Trophoblast cell (in vitro differentiated cells and primary cell): ENCODE data around the gene CELA2A.
"Not testable (repeated sequence)": the region's sequence is repeated elsewhere in the genome, so short reads cannot be mapped to it uniquely, and the experiment has no call there.

Source experiments
- DNase-seq, 2 donors: peaks; one replicate each; pipeline ENCODE4 v3.0.0-alpha.2; 2016
- H2AFZ ChIP-seq: 2 replicates; pipeline ENCODE4 v1.6.1; 2013; ENCODE audit warnings: low read length, moderate library complexity, mild to moderate bottlenecking; ENCODE audit not compliant: insufficient read depth, poor library complexity
- H2AK5ac ChIP-seq: 2 replicates; pipeline ENCODE4 v1.6.1; 2013; ENCODE audit warnings: mild to moderate bottlenecking, low read length
- H2BK120ac ChIP-seq: 2 replicates; pipeline ENCODE4 v1.6.1; 2013; ENCODE audit warnings: low read length, mild to moderate bottlenecking, moderate library complexity; ENCODE audit not compliant: insufficient read depth, poor library complexity
- H2BK12ac ChIP-seq: 2 replicates; pipeline ENCODE4 v1.6.1; 2013; ENCODE audit warnings: mild to moderate bottlenecking, low read length, moderate library complexity
- H2BK5ac ChIP-seq: 2 replicates; pipeline ENCODE4 v1.6.1; 2013; ENCODE audit warnings: low read length, low read depth, moderate library complexity, mild to moderate bottlenecking; ENCODE audit not compliant: poor library complexity
- H3K14ac ChIP-seq: 2 replicates; pipeline ENCODE4 v1.6.1; 2013; ENCODE audit warnings: mild to moderate bottlenecking, low read length
- H3K18ac ChIP-seq: 2 replicates; pipeline ENCODE4 v1.6.1; 2013; ENCODE audit warnings: mild to moderate bottlenecking, low read length
- H3K23ac ChIP-seq: 2 replicates; pipeline ENCODE4 v1.6.1; 2013; ENCODE audit warnings: low read length
- H3K27ac ChIP-seq: 2 replicates; pipeline ENCODE4 v1.5.1; 2013; ENCODE audit warnings: low read depth, mild to moderate bottlenecking, inconsistent platforms, low read length, moderate library complexity
- H3K27me3 ChIP-seq: 2 replicates; pipeline ENCODE4 v1.6.1; 2013; ENCODE audit warnings: inconsistent platforms, mild to moderate bottlenecking, low read length, moderate library complexity; ENCODE audit not compliant: insufficient read depth
- H3K36me3 ChIP-seq, 2 experiments: 1 replicate in 1 of 2; 2 replicates in 1 of 2; pipeline ENCODE4 v1.6.1; 2013; ENCODE audit warnings: low read length in 2 of 2, mild to moderate bottlenecking in 2 of 2, moderate library complexity in 1 of 2; ENCODE audit not compliant: insufficient read depth in 2 of 2, control insufficient read depth in 1 of 2
- H3K4ac ChIP-seq: 2 replicates; pipeline ENCODE4 v1.6.1; 2013; ENCODE audit warnings: low read depth, mild to moderate bottlenecking, low read length, moderate library complexity
- H3K4me1 ChIP-seq, 2 experiments: 1 replicate in 1 of 2; 2 replicates in 1 of 2; pipeline ENCODE4 v1.6.1; 2013; ENCODE audit warnings: low read length in 2 of 2, mild to moderate bottlenecking in 2 of 2, moderate library complexity in 1 of 2; ENCODE audit not compliant: insufficient read depth in 2 of 2, control insufficient read depth in 1 of 2
- H3K4me2 ChIP-seq: 2 replicates; pipeline ENCODE4 v1.6.1; 2013; ENCODE audit warnings: inconsistent platforms, mild to moderate bottlenecking, low read length, moderate library complexity
- H3K4me3 ChIP-seq: 2 replicates; pipeline ENCODE4 v1.5.1; 2013; ENCODE audit warnings: mild to moderate bottlenecking, low read depth, low read length, inconsistent platforms
- H3K79me1 ChIP-seq: one replicate; pipeline ENCODE4 v1.6.1; 2013; ENCODE audit warnings: low read length
- H3K79me2 ChIP-seq: 2 replicates; pipeline ENCODE4 v1.6.1; 2013; ENCODE audit warnings: low read length, mild to moderate bottlenecking; ENCODE audit not compliant: control insufficient read depth, insufficient read depth, poor library complexity
- H3K9ac ChIP-seq: 2 replicates; pipeline ENCODE4 v1.6.1; 2013; ENCODE audit warnings: mild to moderate bottlenecking, low read length
- H3K9me3 ChIP-seq: 2 replicates; pipeline ENCODE4 v1.6.1; 2013; ENCODE audit warnings: low read depth, mild to moderate bottlenecking, control low read depth, inconsistent platforms, low read length; ENCODE audit not compliant: insufficient read depth
- H4K12ac ChIP-seq: 2 replicates; pipeline ENCODE4 v1.6.1; 2013; ENCODE audit warnings: low read depth, mild to moderate bottlenecking, low read length, moderate library complexity
- H4K8ac ChIP-seq: 2 replicates; pipeline ENCODE4 v1.6.1; 2013; ENCODE audit warnings: low read depth, mild to moderate bottlenecking, low read length, moderate library complexity
- H4K91ac ChIP-seq: one replicate; pipeline ENCODE4 v1.6.1; 2013; ENCODE audit warnings: low read depth, mild to moderate bottlenecking, low read length, moderate library complexity
- WGBS: extraction: QIAGEN DNeasy Blood & Tissue Kit; methylation state at CpG from one replicate; pipeline ENCODE4 v1.1.7; 2013; ENCODE audit warnings: missing lambda C conversion rate; ENCODE audit not compliant: insufficient read length, insufficient coverage; ENCODE audit errors: extremely low coverage; 5-methylcytosine and 5-hydroxymethylcytosine counted together

The CELA2A gene

GRCh38 chr1:15471067-15471466 is 14.5 kb downstream of the CELA2A start:
- not testable (repeated sequence) for DNase-seq, H3K9ac ChIP-seq, H2AFZ ChIP-seq, H2BK12ac ChIP-seq, H2BK5ac ChIP-seq, H3K18ac ChIP-seq, H3K27ac ChIP-seq, H3K79me1 ChIP-seq, H3K14ac ChIP-seq, H2BK120ac ChIP-seq, H4K12ac ChIP-seq, H2AK5ac ChIP-seq, H3K9me3 ChIP-seq, H4K91ac ChIP-seq, H3K79me2 ChIP-seq, H3K23ac ChIP-seq, H3K4ac ChIP-seq, H3K36me3 ChIP-seq, H4K8ac ChIP-seq, H3K4me2 ChIP-seq, H3K4me1 ChIP-seq, H3K4me3 ChIP-seq, H3K27me3 ChIP-seq
- WGBS, result no CpG with 5 or more reads among the region's 5 CpGs

GRCh38 chr1:15471723-15472122 is 15.2 kb downstream of the CELA2A start:
- H4K91ac ChIP-seq, H3K23ac ChIP-seq, H2BK5ac ChIP-seq, H2BK12ac ChIP-seq, H3K36me3 ChIP-seq, H3K79me2 ChIP-seq, H2AK5ac ChIP-seq, H3K4me1 ChIP-seq, H3K9ac ChIP-seq, H4K8ac ChIP-seq, H3K14ac ChIP-seq, H3K4ac ChIP-seq, H4K12ac ChIP-seq, H3K27ac ChIP-seq, H3K18ac ChIP-seq, H3K27me3 ChIP-seq, H3K9me3 ChIP-seq, H2BK120ac ChIP-seq, H3K4me3 ChIP-seq, H3K4me2 ChIP-seq, H2AFZ ChIP-seq, H3K79me1 ChIP-seq, DNase-seq: not testable (repeated sequence)
- no CpG with 5 or more reads among the region's 6 CpGs for WGBS

GRCh38 chr1:15472587-15472986 is 16.1 kb downstream of the CELA2A start:
- Histone ChIP-seq H4K12ac (no peak overlapping the region), H3K4ac (no peak overlapping the region), H3K9ac (no peak overlapping the region), H2AFZ (no peak overlapping the region), H4K91ac (no peak overlapping the region), H3K27ac (no peak overlapping the region), H3K4me2 (no peak overlapping the region), H3K79me2 (no peaks in the 10 kb centered on the region), H3K14ac (no peak overlapping the region), H2BK120ac (no peak overlapping the region), H2BK12ac (no peak overlapping the region), H2BK5ac (no peak overlapping the region), H3K23ac (no peak overlapping the region), H3K18ac (no peak overlapping the region), H4K8ac (no peak overlapping the region), H3K79me1 (no peaks in the 10 kb centered on the region), H2AK5ac (no peak overlapping the region), H3K27me3 (no peaks in the 10 kb centered on the region), H3K4me1 (no peaks in the 10 kb centered on the region), H3K9me3 (peaks cover 3% of the 10 kb centered on the region), H3K4me3 (no peak overlapping the region), H3K36me3 (no peaks in the 10 kb centered on the region)
- WGBS, result no CpG with 5 or more reads among the region's 11 CpGs
- no peak for DNase-seq

GRCh38 chr1:15475752-15476314 is 19.3 kb downstream of the CELA2A start, which contains the start of gene CELA2B:
CELA2B (plus strand) TSS chr1:15476104; CDS start chr1:15476126, 22 bp downstream.
- H4K91ac ChIP-seq, result no peak within 1 kb of the TSS
- DNase-seq, result no peak

More at GRCh38 chr1:15475752-15476314, 19.3 kb downstream of the CELA2A start, which contains the start of gene CELA2B:
- Histone ChIP-seq H3K14ac (no peak within 1 kb of the TSS), H3K4me2 (no peak within 1 kb of the TSS), H2BK120ac (no peak within 1 kb of the TSS), H3K18ac (no peak within 1 kb of the TSS), H3K9me3 (peaks cover 3% of the 10 kb centered on the region), H3K4me1 (no peaks in the 10 kb centered on the region), H2AK5ac (no peak within 1 kb of the TSS), H3K23ac (no peak within 1 kb of the TSS), H3K27ac (no peak within 1 kb of the TSS), H3K4ac (no peak within 1 kb of the TSS), H4K12ac (no peak within 1 kb of the TSS), H4K8ac (no peak within 1 kb of the TSS), H2AFZ (no peak within 1 kb of the TSS), H2BK12ac (no peak within 1 kb of the TSS), H3K79me1 (no peaks in the 10 kb centered on the region), H3K27me3 (no peaks in the 10 kb centered on the region), H3K9ac (no peak within 1 kb of the TSS), H2BK5ac (no peak within 1 kb of the TSS), H3K36me3 (no peaks in the 10 kb centered on the region), H3K4me3 (no peak within 1 kb of the TSS), H3K79me2 (no peaks in the 10 kb centered on the region)
- WGBS, result no CpG with 5 or more reads among the region's 5 CpGs
